Fibroblast of upper back skin (primary cell): ENCODE measurements around the gene KLHDC8A.
"Not testable (repeated sequence)": the region's sequence is repeated elsewhere in the genome, so short reads cannot be mapped to it uniquely, and the experiment has no call there.

Experiments used
- DNase-seq: peaks from one replicate; pipeline ENCODE4 v3.0.0-alpha.2; 2013

The KLHDC8A gene

DNA sequence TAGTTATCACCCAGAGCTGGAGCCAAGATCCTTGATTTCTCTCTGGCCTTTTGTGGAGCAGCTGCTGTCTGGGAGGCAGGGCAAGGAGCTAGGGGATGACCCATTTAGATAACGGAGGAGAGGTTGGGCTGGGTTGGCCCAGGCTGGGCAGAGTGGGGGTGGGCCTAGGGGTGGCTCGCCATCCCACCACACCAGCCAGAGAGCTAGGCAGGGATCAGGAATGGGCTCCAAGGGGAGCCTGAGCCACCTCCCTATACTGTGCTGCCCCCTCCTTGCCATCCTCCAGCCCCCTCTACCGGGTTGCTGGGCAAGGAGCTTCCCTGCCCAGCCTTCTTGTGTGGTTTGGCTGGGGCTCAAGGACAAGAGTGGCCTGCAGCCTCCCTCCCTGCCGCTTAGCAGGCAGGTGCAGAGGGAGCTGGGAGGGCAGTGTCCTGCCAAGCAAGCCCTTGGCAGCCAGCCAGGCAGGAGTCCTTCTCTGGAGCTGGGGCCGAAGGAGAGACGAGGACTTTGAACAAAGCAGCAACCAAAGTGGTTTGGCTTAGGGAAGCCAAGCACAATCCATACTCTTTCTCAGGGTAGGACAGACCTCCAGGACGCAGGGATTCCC, 39.3 kb downstream of the KLHDC8A start:
- no peak for DNase-seq

DNA sequence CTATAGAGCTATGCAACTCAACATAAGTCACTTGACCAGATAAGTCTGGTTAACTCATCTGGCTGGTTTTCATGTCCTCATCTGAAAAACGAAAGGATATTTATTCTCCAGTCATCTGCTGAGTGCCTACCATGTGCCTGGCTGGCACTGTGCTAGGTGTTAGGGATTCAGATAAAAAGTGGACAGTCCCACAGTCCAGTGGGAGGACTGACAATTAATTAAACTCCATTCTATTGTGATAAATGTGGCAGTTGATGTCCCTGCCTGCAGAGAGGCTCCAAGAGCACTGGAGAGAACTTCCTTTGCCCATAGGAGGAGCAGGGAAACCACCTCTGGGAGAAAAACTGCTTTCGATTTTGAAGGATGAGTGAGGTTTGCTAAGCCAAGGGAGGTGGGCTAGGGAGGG, 40.6 kb downstream of the KLHDC8A start:
- no peak for DNase-seq

DNA sequence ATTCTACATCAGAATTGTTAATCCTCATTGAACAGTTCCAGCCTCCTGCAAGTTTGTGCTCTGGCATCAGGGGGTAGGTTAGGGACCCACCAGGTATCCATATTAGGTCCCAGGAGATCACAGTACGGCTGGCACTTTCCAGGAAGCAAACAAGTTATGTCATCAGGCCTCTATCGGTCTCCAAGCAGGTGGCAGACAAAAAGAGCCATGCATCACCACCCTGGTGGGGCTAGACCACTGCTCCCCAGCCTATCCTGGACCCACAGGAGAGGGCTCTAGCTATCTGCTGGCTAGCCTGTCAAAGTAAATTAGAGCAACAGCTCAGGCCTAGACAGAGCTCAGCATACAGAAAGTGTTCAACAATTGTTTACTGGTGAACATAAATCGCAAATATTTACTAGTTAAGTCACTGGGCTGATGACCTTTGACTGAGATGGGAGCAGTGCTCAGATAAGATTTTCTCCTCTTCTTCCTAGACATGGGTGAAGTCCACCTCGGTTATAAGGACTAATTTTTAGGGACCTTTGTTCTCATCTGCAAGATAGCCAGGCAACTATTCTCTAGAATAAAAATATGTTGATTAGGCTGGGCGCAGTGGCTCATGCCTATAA, 41.6 kb downstream of the KLHDC8A start:
- no peak for DNase-seq

DNA sequence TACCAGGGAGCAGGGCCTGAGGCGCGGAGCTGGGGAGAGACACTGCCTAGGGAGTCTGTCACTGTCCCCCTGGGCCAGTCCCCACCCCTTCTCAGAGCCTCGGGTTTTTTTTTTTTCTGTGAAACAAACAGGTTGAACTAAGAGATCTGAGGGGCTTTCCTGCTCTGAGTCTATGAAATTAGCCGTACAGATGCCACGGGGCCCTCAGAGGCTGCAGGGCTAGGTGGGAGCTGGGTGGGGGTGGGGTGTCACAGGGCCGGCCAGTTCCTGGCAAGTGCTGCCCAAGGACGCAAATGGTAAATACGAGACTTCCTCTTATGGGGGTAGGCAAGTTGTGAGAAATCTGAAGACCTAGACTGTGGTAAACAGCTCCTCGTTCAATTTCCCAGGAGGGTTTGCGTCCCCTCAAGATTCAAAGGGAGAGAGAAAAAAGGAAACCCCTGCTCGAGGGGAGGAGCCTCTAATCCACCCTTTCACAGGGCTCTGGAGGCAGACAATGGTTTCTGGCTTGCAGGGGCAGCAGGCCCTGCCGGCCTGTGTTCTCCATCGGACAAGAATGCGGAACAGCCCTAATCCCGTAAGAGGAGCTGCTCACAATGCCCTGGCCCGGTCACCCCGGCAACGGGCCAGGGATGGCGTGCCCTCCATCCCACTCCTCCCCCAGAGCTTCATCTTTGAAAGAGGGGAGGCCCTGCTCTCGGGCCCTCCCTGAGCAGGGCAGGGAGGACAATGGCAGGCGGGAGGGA, 43.0 kb downstream of the KLHDC8A start:
- peak; percentile 82 for DNase-seq

DNA sequence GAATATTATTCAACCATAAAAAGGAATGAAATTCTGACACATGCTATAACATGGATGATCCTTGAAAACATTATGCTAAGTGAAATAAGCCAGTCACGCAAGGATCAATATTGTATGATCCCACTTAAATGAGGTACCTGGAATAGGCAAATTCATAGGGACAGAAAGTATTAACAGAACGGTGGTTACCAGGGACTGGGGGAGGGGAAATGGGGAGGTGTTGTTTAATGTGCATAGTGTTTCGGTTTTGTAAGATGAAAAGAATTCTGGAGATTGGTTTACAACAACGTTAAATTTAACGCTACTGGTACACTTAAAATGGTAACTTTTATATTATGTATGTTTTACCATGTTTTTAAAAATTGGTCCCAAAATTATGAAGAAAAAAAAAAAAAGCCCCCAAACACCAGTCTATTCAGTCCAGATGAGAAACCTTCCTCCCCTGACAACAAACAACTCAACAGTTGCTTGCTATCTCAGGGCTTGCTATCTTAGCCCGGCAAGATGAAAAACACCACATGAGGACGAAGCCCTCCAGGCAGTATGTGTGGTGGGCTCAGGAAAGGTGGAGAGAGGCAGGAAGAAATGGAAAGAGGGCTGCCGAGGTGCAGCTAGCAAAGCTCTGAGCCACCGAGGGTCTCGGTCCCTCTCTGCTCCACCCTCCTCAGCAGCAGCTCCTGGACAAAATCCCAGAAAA, 43.7 kb downstream of the KLHDC8A start:
- no peak for DNase-seq

DNA sequence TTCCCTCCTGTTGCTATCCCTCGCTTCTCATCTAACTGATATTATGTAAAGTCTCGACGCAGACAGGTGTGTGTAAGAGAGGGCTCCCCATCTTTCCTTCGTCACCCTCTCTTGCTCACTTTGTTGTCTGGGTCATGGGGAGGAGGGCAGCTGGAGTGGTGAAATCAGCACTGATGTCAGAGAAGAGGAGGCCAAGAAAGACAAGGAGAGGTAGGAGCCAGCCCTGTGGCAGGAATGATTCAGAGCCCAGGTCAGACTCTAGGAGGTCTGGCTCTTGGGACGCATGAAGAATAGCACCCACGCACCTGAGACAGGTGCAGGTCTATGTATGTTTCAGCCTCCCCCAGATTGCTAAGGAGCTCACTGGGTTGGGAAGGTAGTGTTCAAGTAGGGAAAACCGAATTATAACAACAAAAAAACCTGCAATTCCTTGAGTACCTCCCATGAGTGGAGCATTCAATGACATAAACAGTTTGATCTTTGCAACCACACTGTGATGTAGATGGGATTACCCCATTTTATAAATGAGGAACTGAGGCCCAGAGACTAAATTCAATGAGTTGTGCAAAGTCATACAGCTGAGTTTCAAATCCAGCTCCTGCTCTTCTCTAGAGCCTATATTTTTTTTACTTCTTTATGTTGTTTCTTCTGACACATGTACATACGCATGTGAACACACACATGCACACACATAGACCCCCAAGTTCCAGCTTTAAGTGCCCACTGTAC, 45.6 kb downstream of the KLHDC8A start:
- no peak for DNase-seq

DNA sequence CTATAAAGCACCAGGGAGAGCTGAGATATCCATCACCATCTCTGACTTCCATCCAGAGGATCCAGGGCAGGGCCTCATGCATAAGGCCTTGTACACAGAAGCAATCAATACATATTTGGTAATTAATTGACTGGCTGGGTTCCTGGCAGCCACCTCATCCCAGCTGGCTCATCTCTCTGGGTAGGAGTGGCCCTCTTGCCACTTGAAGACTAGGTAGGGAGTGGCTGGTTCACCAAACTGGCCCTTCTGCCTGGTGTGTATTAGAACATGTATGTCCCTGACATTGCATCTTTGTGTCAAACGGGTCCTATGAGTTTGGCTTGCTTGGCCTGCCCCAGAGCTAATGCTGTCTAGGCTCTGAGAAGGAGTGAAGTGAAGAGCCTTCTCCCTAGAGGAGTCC, 47.0 kb downstream of the KLHDC8A start:
- DNase-seq: no peak

DNA sequence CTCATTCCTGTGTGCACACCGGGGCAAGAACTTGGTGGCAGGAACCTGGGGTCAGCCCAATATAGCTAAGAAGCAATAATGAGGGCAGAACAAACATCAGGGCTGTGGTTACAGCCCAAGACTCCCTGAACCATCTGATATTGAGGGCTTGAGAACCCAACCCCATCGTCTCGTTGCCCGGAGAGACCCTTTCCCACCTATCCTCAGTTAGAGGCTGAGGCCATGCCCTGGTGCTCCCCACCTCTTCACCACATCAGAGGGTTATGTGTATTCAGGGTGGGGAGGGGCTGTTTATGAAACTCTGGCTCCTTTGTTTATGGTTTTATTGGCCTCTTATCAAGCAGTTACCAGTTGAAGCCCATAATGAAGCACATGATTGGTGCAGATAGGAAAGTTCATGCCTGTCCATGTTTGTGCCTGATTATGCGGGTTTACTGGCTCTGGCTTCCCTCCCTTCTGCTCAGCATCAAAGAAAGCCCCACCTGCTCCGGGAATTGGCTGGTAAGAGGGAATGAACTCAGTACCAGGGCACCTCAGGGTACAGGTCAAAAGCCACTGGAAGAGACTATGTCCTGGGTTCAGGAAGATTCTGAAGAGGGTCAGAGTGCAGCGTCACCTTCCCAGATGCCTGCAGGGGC, 49.7 kb downstream of the KLHDC8A start:
- no peak for DNase-seq

DNA sequence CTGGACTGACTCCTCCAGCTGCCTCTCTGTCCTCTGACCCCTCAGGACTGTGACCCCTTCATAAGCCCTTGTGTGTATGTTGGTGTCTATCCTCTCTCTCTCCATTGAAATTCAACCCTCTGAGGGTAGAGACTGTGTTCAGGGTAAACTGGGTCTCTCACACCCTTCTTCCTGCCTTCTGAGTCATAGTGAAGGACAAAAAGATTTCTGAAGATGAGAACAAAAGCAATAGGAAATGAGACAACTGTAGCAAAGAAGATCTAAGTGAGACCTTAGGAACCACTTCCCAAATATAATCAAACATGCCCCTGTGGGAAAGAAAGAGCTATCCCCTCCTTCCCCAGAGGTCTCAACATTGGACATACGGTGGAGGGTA, 52.0 kb downstream of the KLHDC8A start:
- no peak for DNase-seq

DNA sequence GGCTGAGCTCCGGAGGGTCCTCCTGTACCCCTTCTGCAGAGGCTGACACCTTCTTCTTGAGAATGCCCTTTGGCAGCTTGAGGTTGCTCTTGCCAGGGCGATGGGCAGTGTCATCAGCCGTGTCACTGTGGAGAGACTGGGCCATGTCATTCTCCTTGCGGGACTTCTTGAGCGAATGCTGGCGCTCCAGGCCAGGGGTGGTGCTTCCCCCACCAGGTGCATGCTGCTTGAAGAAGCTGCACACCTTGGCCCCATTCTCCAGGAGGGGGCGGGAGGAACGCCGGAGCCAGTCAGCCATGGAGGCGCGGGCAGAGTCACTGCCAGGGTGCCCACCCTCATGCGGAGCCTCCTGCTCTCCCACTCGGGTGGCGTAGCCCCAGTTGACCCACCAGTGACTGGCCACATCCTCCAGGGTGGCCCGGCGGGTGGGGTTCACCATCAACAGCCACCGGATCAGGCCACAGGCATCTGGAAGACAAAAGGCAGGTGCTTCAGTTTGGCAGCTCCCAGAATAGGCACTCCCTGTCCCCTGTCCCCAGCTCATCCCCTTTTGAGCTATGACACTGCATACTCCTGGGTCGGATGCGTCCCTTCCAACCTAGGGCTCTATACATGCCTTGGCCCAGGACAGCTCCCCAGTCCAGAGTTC, 52.6 kb downstream of the KLHDC8A start:
- DNase-seq: no peak

DNA sequence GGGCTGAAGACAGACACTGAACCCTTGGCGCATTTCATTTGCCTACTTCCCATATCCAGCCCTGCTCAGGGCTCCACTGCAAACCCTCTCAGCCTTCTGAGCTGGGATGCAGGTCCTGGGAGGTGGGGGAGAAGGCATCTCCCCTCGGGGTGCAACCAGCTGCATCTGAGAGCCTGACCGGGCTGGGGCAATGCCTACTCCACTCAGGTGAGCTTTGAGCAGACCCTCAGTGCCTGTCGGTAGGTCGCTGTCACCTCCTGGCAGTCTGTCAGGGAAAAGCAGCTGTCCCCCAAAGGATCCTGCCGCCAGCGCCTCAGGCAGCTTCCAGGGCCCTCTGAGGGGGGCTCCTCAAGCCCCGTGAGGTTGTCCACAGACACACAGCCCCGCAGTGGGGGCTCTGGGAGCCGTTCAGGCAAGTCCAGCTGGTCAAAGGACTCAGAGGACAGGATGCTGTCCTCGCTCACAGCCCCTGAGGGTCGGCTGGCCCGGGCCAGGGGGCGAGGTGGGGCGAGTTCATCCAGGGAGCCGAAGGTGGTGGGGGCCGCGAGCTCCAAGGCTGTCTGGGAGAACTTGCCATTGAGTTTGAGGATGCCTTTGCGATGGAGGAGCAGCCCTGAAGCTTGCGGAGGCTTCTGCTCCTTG, 53.4 kb downstream of the KLHDC8A start:
- DNase-seq: no peak

DNA sequence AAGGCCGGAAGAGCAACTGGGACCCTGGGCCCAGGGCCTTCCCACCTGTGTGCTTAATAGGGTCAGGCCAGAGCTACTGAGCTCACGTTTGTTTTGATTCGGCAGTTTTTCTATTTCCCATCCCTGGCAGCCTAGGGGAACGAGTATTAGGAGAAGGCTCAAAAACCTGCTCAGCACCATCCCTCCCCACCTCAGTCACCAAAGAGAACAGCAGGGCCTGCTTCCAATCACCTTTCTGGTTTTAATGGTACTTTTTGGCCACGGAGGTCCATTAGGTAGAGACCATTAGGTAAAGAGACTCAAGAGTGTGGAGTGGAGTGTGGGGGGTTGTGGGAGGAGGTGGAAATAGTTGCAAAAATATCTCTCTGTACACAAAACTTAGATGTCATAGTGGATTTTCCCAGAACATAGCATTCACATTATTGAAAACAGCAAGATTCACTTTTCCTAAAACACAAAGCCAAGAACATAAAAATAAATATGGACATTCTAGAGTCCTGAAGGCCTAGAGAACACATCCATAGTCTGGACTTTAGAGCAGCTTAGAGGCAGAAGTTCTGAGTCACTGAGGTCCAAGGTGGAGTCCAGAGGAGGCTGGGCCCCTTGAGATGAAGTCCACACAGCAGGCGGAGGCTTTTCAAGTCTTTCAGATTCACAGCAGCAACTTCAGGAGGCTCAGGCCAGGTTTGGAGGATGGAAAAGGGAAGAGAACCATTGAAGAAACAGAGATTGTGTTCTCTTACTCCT, 54.7 kb downstream of the KLHDC8A start:
- no peak for DNase-seq

DNA sequence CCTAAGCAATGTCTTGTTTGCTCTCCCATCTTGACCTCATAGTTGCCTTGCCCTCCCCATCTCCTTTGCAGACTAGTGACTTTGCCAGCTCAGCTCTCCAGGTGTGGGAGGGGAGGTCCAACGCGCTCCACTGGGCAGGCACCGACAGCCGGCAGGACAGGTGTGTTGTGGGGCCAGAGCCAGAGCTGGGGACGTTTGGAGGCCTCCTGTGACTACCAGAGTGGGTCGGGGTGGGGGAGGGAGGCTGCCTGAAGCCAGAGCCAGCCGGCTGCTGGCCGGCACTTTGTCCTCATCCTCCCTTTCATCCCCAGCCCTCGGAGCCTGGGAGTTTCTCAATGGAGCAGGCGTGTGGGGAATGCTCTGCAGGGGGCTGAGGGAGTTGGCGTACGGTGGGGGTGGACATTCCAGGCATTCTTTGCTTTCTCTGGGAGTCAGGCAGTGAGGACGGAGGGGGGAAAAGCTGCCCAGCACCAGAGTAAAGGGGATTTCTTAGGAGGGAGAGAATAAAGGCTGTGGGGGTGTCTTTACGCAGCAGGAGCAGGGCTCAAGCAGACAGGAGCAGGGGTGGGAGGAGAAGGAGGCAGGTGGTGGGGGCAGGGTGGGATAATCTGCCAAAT, 55.4 kb downstream of the KLHDC8A start:
- peak; percentile 99 for DNase-seq

DNA sequence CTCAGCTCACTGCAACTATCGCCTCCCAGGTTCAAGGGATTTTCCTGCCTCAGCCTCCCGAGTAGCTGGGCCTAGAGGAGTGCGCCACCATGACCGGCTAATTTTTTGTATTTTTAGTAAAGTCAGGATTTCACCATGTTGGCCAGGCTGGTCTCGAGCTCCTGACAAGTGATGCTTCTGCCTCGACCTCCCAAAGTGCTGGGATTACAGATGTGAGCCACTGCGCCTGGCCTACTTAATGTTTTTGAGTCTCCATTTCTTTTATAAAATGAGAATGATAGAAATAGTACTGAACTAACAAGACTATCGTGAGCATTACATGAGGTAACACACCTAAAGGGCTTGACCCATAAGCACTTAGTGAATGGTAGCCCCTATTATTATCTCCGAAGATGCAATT, 56.6 kb downstream of the KLHDC8A start:
- DNase-seq: no peak

DNA sequence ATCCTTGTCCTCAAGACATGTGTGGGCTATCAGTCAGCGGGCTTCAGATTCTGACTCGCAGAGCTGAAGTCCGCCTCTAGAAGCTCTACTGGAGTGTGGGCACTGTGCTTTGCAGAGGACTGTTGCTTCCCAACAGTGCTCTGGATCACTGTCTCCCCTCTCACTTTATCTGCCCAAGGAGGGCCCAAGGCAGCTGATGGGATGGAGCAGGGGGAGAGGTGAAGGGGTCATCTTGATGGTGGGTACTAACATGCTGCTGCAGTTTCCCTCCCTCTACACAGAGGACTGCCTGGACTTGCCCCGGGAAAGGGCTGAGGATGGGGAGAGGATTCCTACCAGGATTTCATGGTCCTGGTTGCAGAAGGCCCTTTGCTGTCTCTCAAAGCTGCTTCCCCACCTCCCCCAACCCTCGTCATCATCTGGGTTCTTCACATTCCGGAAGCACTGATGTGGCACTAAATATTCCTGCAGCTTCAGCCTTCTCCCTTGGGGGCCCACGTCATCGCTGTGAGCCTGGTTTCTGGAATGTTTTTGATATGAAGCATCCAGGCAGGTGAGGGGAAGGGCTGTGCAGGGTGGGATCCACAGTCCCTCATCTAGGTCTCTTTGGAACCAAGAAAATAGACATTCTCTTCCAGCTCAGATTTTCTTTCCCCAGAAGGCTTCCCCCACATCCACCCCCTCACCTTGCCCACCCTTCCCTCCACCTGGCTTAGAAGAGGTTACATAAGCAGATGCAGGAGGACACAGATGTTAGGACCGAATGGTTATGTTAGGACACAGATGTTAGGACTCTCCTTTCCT, 58.3 kb downstream of the KLHDC8A start:
- peak; percentile 100 for DNase-seq

DNA sequence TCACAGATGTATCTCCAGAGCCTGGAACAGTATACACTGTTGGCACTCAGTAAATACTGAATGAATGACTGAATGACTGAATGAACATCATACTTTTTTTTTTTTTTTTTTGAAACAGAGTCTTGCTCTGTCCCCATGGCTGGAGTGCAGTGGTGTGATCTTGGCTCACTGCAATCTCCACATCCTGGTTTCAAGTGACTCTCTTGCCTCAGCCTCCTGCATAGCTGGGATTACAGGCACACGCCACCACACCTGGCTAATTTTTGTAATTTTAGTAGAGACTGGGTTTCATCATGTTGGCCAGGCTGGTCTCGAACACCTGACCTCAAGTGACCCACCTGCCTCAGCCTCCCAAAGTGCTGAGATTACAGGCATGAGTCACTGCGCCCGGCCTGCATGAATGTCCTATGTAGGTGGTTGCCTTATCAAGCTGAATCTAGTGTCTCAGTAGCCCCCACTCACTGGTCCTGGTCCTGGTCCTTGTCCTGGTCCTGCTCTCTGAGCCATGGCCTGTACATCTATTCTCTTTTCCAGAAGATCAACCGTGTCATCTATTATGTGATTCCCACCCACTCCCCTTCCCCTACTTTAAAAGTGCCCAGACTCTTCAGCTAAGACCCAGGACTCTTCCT, 59.1 kb downstream of the KLHDC8A start:
- not testable (repeated sequence) for DNase-seq

DNA sequence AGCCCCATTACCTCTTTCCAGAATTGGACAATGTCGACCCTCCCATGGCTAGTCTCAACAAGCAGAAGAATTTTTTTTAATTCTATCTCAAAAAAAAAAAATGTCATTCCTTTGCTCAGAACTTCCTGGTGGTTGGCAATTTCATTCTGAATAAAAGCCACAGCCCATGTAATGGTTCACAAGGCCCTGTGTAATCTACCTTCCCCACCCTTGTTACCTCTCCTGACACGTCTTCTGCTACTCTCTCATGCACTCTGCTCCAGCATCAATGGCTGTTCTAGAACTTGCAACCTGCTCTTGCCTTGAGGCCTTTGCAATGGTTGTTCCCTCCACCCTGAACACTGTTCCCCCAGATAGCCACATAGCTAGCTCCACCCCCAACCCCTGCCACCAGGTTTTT, 60.6 kb downstream of the KLHDC8A start:
- DNase-seq: no peak

DNA sequence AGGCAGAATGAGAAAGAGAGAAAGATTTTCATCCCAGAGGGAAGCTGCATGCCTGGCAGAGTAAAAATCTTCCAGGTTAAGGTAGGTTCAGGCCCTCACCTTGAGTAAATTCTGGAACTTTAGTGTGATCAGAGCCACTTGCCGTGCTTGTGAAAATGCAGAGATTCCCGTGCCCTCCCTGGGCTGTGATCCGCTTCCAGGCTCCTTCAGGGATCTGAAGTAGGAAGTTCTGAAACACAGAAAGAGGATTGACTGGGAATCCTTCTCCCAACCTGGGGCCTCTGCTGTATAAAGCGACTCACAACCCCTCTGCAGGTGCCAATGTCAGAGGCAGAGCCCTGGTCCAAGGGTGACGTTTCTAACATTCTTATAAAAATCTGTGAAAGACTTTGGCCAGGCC, 61.8 kb downstream of the KLHDC8A start:
- DNase-seq: no peak
